Neural cell (in vitro differentiated cells): ENCODE measurements around the gene FUNDC1.

Source experiments
- EP300 ChIP-seq: fragments of 450-650 bp; conservative IDR thresholded peaks from 2 replicates; pipeline ENCODE4 v1.6.1; 2014; ENCODE audit warnings: antibody characterized with exemption, mild to moderate bottlenecking, moderate library complexity; ENCODE audit not compliant: poor library complexity, severe bottlenecking
- EZH2 ChIP-seq: fragments of 200-600, 300-800 bp; shearing (Covaris generic), sonication (generic); IDR thresholded peaks from 2 replicates; pipeline ENCODE4 v1.6.1; 2014; ENCODE audit warnings: antibody characterized with exemption, low read length, borderline replicate concordance, mild to moderate bottlenecking; ENCODE audit not compliant: insufficient read depth, poor library complexity, severe bottlenecking
- MXI1 ChIP-seq: fragments of 450-650 bp; conservative IDR thresholded peaks from 2 replicates; pipeline ENCODE4 v1.6.1; 2014; ENCODE audit warnings: antibody characterized with exemption, mild to moderate bottlenecking; ENCODE audit not compliant: poor library complexity, severe bottlenecking
- POLR2AphosphoS5 ChIP-seq: IDR thresholded peaks from 2 replicates; pipeline ENCODE4 v1.6.1; 2012
- RAD21 ChIP-seq: fragments of 450-650 bp; conservative IDR thresholded peaks from 2 replicates; pipeline ENCODE4 v1.6.1; 2014; ENCODE audit warnings: antibody characterized with exemption, mild to moderate bottlenecking, moderate library complexity
- SMC3 ChIP-seq: fragments of 450-650 bp; conservative IDR thresholded peaks from 2 replicates; pipeline ENCODE4 v1.6.1; 2014; ENCODE audit warnings: antibody characterized with exemption, mild to moderate bottlenecking, moderate library complexity; ENCODE audit not compliant: poor library complexity
- TAF1 ChIP-seq: IDR thresholded peaks from 2 replicates; pipeline ENCODE4 v1.6.1; 2012; ENCODE audit warnings: low read depth
- TF ChIP-seq, protein P1 (sequence below): fragments of 450-650 bp; IDR thresholded peaks from 2 replicates; pipeline ENCODE4 v1.5.1; 2014; ENCODE audit warnings: antibody characterized with exemption, mild to moderate bottlenecking, moderate library complexity; ENCODE audit not compliant: poor library complexity, severe bottlenecking
- TF ChIP-seq, protein P2 (sequence below): IDR thresholded peaks from 2 replicates; pipeline ENCODE4 v1.6.1; 2012; ENCODE audit warnings: borderline replicate concordance

DNA sequence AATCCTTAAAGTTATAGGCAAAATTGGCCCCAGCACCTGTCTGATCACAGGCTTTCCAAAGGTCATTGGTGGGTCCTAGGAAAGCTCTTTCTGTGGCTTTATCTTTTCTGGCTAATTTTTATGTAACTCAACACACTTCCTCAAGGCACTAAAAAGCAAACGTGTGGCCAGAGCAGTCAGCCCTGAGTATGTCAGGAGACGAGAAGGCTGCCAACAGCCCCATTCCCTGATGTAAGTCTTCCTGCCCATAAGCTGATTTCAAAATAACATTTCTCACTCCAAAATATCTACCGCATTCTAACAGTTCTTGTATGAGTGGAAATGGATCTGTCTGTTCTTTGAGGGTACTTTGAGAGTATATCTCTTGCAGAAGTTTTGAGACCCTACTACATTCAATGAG, 25.5 kb upstream of the FUNDC1 start:
- TF ChIP-seq, protein P1, sequence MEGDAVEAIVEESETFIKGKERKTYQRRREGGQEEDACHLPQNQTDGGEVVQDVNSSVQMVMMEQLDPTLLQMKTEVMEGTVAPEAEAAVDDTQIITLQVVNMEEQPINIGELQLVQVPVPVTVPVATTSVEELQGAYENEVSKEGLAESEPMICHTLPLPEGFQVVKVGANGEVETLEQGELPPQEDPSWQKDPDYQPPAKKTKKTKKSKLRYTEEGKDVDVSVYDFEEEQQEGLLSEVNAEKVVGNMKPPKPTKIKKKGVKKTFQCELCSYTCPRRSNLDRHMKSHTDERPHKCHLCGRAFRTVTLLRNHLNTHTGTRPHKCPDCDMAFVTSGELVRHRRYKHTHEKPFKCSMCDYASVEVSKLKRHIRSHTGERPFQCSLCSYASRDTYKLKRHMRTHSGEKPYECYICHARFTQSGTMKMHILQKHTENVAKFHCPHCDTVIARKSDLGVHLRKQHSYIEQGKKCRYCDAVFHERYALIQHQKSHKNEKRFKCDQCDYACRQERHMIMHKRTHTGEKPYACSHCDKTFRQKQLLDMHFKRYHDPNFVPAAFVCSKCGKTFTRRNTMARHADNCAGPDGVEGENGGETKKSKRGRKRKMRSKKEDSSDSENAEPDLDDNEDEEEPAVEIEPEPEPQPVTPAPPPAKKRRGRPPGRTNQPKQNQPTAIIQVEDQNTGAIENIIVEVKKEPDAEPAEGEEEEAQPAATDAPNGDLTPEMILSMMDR = no peak
- TF ChIP-seq, protein P2, sequence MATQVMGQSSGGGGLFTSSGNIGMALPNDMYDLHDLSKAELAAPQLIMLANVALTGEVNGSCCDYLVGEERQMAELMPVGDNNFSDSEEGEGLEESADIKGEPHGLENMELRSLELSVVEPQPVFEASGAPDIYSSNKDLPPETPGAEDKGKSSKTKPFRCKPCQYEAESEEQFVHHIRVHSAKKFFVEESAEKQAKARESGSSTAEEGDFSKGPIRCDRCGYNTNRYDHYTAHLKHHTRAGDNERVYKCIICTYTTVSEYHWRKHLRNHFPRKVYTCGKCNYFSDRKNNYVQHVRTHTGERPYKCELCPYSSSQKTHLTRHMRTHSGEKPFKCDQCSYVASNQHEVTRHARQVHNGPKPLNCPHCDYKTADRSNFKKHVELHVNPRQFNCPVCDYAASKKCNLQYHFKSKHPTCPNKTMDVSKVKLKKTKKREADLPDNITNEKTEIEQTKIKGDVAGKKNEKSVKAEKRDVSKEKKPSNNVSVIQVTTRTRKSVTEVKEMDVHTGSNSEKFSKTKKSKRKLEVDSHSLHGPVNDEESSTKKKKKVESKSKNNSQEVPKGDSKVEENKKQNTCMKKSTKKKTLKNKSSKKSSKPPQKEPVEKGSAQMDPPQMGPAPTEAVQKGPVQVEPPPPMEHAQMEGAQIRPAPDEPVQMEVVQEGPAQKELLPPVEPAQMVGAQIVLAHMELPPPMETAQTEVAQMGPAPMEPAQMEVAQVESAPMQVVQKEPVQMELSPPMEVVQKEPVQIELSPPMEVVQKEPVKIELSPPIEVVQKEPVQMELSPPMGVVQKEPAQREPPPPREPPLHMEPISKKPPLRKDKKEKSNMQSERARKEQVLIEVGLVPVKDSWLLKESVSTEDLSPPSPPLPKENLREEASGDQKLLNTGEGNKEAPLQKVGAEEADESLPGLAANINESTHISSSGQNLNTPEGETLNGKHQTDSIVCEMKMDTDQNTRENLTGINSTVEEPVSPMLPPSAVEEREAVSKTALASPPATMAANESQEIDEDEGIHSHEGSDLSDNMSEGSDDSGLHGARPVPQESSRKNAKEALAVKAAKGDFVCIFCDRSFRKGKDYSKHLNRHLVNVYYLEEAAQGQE = no peak
- TF ChIP-seq POLR2AphosphoS5 (no peak), SMC3 (no peak), EP300 (no peak), RAD21 (no peak), TAF1 (no peak), EZH2 (no peak), MXI1 (no peak)
